ENCODE results near the gene KDM5B. TPM values are rescaled to one million over a fixed set of nuclear protein-coding genes. Genes with fewer than 3 reads are reported as not detected.

The KDM5B gene
- total and polyA plus RNA-seq, 7 donors: 10.9 to 68.1 (median 29.7) TPM

GRCh38 chr1:202702088-202702487 lies 106.1 kb downstream of the KDM5B start:
- no peak for DNase-seq
- Histone ChIP-seq H3K4me1 (no peaks in the 10 kb centered on the region), H3K27me3 (peaks cover 2 to 60% (median 5%) of the 10 kb centered on the region in 3 donors), H3K9me3 (no peaks in the 10 kb centered on the region), H3K27ac (no peak overlapping the region), H3K4me3 (no peak overlapping the region), H3K36me3 (no peaks in the 10 kb centered on the region)
- TF ChIP-seq EP300 (IDR thresholded peaks at IDR 0.05): no peak
- TF ChIP-seq, protein P1, sequence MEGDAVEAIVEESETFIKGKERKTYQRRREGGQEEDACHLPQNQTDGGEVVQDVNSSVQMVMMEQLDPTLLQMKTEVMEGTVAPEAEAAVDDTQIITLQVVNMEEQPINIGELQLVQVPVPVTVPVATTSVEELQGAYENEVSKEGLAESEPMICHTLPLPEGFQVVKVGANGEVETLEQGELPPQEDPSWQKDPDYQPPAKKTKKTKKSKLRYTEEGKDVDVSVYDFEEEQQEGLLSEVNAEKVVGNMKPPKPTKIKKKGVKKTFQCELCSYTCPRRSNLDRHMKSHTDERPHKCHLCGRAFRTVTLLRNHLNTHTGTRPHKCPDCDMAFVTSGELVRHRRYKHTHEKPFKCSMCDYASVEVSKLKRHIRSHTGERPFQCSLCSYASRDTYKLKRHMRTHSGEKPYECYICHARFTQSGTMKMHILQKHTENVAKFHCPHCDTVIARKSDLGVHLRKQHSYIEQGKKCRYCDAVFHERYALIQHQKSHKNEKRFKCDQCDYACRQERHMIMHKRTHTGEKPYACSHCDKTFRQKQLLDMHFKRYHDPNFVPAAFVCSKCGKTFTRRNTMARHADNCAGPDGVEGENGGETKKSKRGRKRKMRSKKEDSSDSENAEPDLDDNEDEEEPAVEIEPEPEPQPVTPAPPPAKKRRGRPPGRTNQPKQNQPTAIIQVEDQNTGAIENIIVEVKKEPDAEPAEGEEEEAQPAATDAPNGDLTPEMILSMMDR (IDR thresholded peaks at IDR 0.05): no peak
- intact Hi-C loops (cut with DNase I): no loop called here
- WGBS, 2 donors: 70 to 73% methylated on average over 5 of the region's 5 CpGs

DNA sequence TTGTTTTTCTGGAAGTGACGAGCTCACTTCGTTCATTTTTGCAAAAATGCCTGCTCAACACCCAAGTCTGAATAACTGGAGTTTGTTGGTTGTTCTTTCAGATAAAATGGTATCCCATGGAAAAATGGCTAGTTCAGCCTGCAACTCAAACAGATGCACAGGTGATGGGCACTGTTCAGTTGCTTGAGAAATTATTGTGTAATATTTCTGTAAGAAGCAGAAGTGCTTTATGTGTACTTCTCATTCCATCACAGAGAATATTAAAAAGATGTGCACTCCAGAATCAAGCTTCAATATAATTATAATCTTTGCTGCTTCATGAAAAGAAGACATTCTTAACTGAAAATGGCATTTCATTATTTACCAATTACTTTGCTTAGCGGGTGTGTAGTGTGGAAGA lies 107.0 kb downstream of the KDM5B start:
- Histone ChIP-seq H3K36me3 (no peaks in the 10 kb centered on the region), H3K9me3 (no peaks in the 10 kb centered on the region), H3K27me3 (peaks cover 0 to 60% (median 5%) of the 10 kb centered on the region in 3 donors), H3K4me3 (no peak overlapping the region), H3K4me1 (no peaks in the 10 kb centered on the region), H3K27ac (no peak overlapping the region)
- TF ChIP-seq POLR2A (IDR thresholded peaks at IDR 0.05): no peak
- TF ChIP-seq POLR2AphosphoS5 (IDR thresholded peaks at IDR 0.05): no peak
- TF ChIP-seq EP300 (IDR thresholded peaks at IDR 0.05): no peak
- TF ChIP-seq, protein P1 (IDR thresholded peaks at IDR 0.05): no peak
- intact Hi-C loops (cut with DNase I): no loop called here
- 88 to 92% methylated on average over 3 of the region's 3 CpGs for WGBS, 2 donors
- DNase-seq: no peak

DNA sequence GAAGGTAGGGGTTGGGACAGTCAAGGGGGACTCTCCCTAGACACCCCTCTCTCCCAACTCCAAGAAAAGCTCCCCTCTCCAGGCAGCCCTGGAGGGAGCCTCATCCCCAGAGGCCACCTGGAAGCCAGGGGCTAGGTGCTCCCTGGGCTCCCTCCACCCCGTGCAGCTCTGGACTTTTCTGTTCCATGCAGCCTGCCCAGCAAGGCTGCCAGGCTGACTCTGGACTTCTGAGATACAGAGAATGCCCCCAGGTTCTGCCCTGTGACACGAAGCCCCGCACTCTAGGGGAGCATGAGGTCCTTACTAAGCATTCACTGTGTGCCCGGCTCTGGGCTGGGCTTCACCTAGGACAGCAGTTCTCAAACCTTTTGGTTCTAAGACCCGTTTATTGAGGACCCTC lies 108.2 kb downstream of the KDM5B start:
- Histone ChIP-seq H3K36me3 (no peaks in the 10 kb centered on the region), H3K9me3 (no peaks in the 10 kb centered on the region), H3K27ac (no peak overlapping the region), H3K4me3 (no peak overlapping the region), H3K27me3 (peaks cover 0 to 51% (median 5%) of the 10 kb centered on the region in 3 donors), H3K4me1 (no peaks in the 10 kb centered on the region)
- TF ChIP-seq POLR2AphosphoS5 (IDR thresholded peaks at IDR 0.05): no peak
- no peak for TF ChIP-seq EP300 (IDR thresholded peaks at IDR 0.05)
- TF ChIP-seq, protein P1 (IDR thresholded peaks at IDR 0.05): no peak
- TF ChIP-seq POLR2A (IDR thresholded peaks at IDR 0.05): no peak
- no peak for DNase-seq
- intact Hi-C loops (cut with DNase I): no loop called here
- 78 to 84% methylated on average over 5 of the region's 5 CpGs for WGBS, 2 donors

- peaks cover 0 to 47% (median 0%) of the 10 kb centered on the region in 3 donors for H3K27me3 ChIP-seq
- intact Hi-C loops (cut with DNase I): no loop called here
- no peak for TF ChIP-seq POLR2AphosphoS5 (IDR thresholded peaks at IDR 0.05)
- TF ChIP-seq, protein P1 (IDR thresholded peaks at IDR 0.05): no peak
- TF ChIP-seq EP300 (IDR thresholded peaks at IDR 0.05): no peak
- no peak for TF ChIP-seq POLR2A (IDR thresholded peaks at IDR 0.05)
- no peak overlapping the region for H3K27ac ChIP-seq
- DNase-seq: no peak
- H3K9me3 ChIP-seq: no peaks in the 10 kb centered on the region
- WGBS, 2 donors: 54 to 79% methylated on average over 8 of the region's 8 CpGs
- H3K4me3 ChIP-seq: no peak overlapping the region
- no peaks in the 10 kb centered on the region for H3K4me1 ChIP-seq
- H3K36me3 ChIP-seq: no peaks in the 10 kb centered on the region
Observed at GRCh38 chr1:202698276-202698675, 109.9 kb downstream of the KDM5B start.

GRCh38 chr1:202697038-202697437 lies 111.2 kb downstream of the KDM5B start:
- WGBS, 2 donors: 16 to 58% methylated on average over 6 of the region's 6 CpGs
- no peaks in the 10 kb centered on the region for H3K4me1 ChIP-seq
- H3K9me3 ChIP-seq: no peaks in the 10 kb centered on the region
- no peak overlapping the region for H3K4me3 ChIP-seq
- no peaks in the 10 kb centered on the region for H3K36me3 ChIP-seq
- TF ChIP-seq POLR2A (IDR thresholded peaks at IDR 0.05) (no peak), POLR2AphosphoS5 (IDR thresholded peaks at IDR 0.05) (no peak), EP300 (IDR thresholded peaks at IDR 0.05) (no peak)
- TF ChIP-seq, protein P1 (IDR thresholded peaks at IDR 0.05): no peak
- peaks cover 0 to 38% (median 0%) of the 10 kb centered on the region in 3 donors for H3K27me3 ChIP-seq
- intact Hi-C loops (cut with DNase I): no loop called here
- no peak for DNase-seq
- H3K27ac ChIP-seq: no peak overlapping the region
